MG63 (cell line): ENCODE data around the gene UBTD2. TPM values are rescaled to one million over a fixed set of nuclear protein-coding genes. Genes with fewer than 3 reads are reported as not detected.
"Not testable (repeated sequence)": the region's sequence is repeated elsewhere in the genome, so short reads cannot be mapped to it uniquely, and the experiment has no call there.

Experiments
- DNase-seq: peaks from one replicate; pipeline ENCODE4 v3.0.0-alpha.2; 2020
- H3K27me3 ChIP-seq: fragments of 250-450 bp; sonication (Bioruptor Pico); 2 replicates; pipeline ENCODE4 v1.5.1; 2020; ENCODE audit warnings: mild to moderate bottlenecking, moderate library complexity
- H3K36me3 ChIP-seq: fragments of 250-450 bp; sonication (Bioruptor Pico); 2 replicates; pipeline ENCODE4 v1.5.1; 2020; ENCODE audit warnings: mild to moderate bottlenecking, moderate library complexity
- H3K4me3 ChIP-seq: fragments of 250-450 bp; sonication (Bioruptor Pico); 2 replicates; pipeline ENCODE4 v1.5.1; 2020; ENCODE audit warnings: mild to moderate bottlenecking, moderate library complexity
- H3K9me3 ChIP-seq: fragments of 250-450 bp; sonication (Bioruptor Pico); 2 replicates; pipeline ENCODE4 v1.5.1; 2020; ENCODE audit warnings: mild to moderate bottlenecking, moderate library complexity
- total RNA-seq: library from RNA; depleted of rRNA; stranded (reverse); fragments of >200 nt; shearing (Covaris generic); gene quantifications from 2 replicates; pipeline ENCODE4 v1.2.3, GENCODE V29; 2014; ENCODE audit warnings: low replicate concordance

UBTD2 gene
- total RNA-seq, 1 experiment from 2014 or later = 28.8 TPM

- no peak for DNase-seq
- H3K27me3 ChIP-seq = no peaks in the 10 kb centered on the region
- peaks cover 21% of the 10 kb centered on the region for H3K36me3 ChIP-seq
- H3K4me3 ChIP-seq = no peak overlapping the region
- H3K9me3 ChIP-seq = no peaks in the 10 kb centered on the region
Measured at GRCh38 chr5:172235132-172235780, 48.3 kb downstream of the UBTD2 start.

GRCh38 chr5:172234031-172234430 lies 49.5 kb downstream of the UBTD2 start:
- no peak for DNase-seq

GRCh38 chr5:172229904-172230303 lies 53.7 kb downstream of the UBTD2 start:
- H3K27me3 ChIP-seq = no peaks in the 10 kb centered on the region
- DNase-seq = no peak
- H3K9me3 ChIP-seq = no peaks in the 10 kb centered on the region
- H3K36me3 ChIP-seq = peaks cover 33% of the 10 kb centered on the region
- no peak overlapping the region for H3K4me3 ChIP-seq

More at GRCh38 chr5:172234031-172234430, 49.5 kb downstream of the UBTD2 start:
- peaks cover 24% of the 10 kb centered on the region for H3K36me3 ChIP-seq
- no peak overlapping the region for H3K4me3 ChIP-seq
- H3K9me3 ChIP-seq = no peaks in the 10 kb centered on the region
- H3K27me3 ChIP-seq = no peaks in the 10 kb centered on the region

- Histone ChIP-seq H3K27me3 (no peaks in the 10 kb centered on the region), H3K36me3 (peaks cover 36% of the 10 kb centered on the region), H3K9me3 (peaks cover 1% of the 10 kb centered on the region; the same call in 1 of the 2 replicates), H3K4me3 (no peak overlapping the region)
- DNase-seq = no peak
Measured at GRCh38 chr5:172224996-172225395, 58.6 kb downstream of the UBTD2 start.

- Histone ChIP-seq H3K36me3 (peaks cover 43% of the 10 kb centered on the region), H3K4me3 (no peak overlapping the region), H3K27me3 (no peaks in the 10 kb centered on the region), H3K9me3 (peaks cover 9% of the 10 kb centered on the region)
- no peak for DNase-seq
Measured at GRCh38 chr5:172223901-172224873, 59.4 kb downstream of the UBTD2 start.

- H3K4me3 ChIP-seq = no peak overlapping the region
- H3K9me3 ChIP-seq = peaks cover 16% of the 10 kb centered on the region
- no peak for DNase-seq
- peaks cover 60% of the 10 kb centered on the region for H3K36me3 ChIP-seq
- no peaks in the 10 kb centered on the region for H3K27me3 ChIP-seq
Measured at GRCh38 chr5:172219296-172219695, 64.3 kb downstream of the UBTD2 start.

GRCh38 chr5:172216345-172216744 lies 67.2 kb downstream of the UBTD2 start:
- H3K9me3 ChIP-seq = peaks cover 16% of the 10 kb centered on the region
- peaks cover 56% of the 10 kb centered on the region for H3K36me3 ChIP-seq
- H3K27me3 ChIP-seq = no peaks in the 10 kb centered on the region
- peak; percentile 15 for DNase-seq
- H3K4me3 ChIP-seq = no peak overlapping the region

GRCh38 chr5:172213126-172213525 lies 70.4 kb downstream of the UBTD2 start:
- peaks cover 35% of the 10 kb centered on the region for H3K36me3 ChIP-seq
- DNase-seq = no peak
- 0 out of 2 replicates have a peak, but pooled peaks cover 2% of the 10 kb centered on the region for H3K9me3 ChIP-seq
- no peak overlapping the region for H3K4me3 ChIP-seq
- no peaks in the 10 kb centered on the region for H3K27me3 ChIP-seq

GRCh38 chr5:172211676-172212075 lies 71.9 kb downstream of the UBTD2 start:
- peaks cover 25% of the 10 kb centered on the region for H3K36me3 ChIP-seq
- H3K9me3 ChIP-seq = no peaks in the 10 kb centered on the region
- DNase-seq = no peak
- H3K27me3 ChIP-seq = no peaks in the 10 kb centered on the region
- H3K4me3 ChIP-seq = no peak overlapping the region

- H3K4me3 ChIP-seq = no peak overlapping the region
- no peaks in the 10 kb centered on the region for H3K9me3 ChIP-seq
- H3K27me3 ChIP-seq = no peaks in the 10 kb centered on the region
- DNase-seq = no peak
- peaks cover 16% of the 10 kb centered on the region for H3K36me3 ChIP-seq
Measured at GRCh38 chr5:172209714-172210113, 73.8 kb downstream of the UBTD2 start.

- Histone ChIP-seq H3K9me3 (no peaks in the 10 kb centered on the region), H3K4me3 (no peak overlapping the region), H3K27me3 (no peaks in the 10 kb centered on the region), H3K36me3 (peaks cover 11% of the 10 kb centered on the region)
- DNase-seq = no peak
Measured at GRCh38 chr5:172207511-172207910, 76.1 kb downstream of the UBTD2 start.

GRCh38 chr5:172205984-172206383 lies 77.6 kb downstream of the UBTD2 start:
- H3K9me3 ChIP-seq, H3K27me3 ChIP-seq, DNase-seq, H3K36me3 ChIP-seq, H3K4me3 ChIP-seq: not testable (repeated sequence)

- no peak for DNase-seq
- H3K27me3 ChIP-seq = no peaks in the 10 kb centered on the region
- H3K4me3 ChIP-seq = no peak overlapping the region
- peaks cover 5% of the 10 kb centered on the region; the same call in 1 of the 2 replicates for H3K9me3 ChIP-seq
- no peaks in the 10 kb centered on the region for H3K36me3 ChIP-seq
Measured at GRCh38 chr5:172200476-172200875, 83.1 kb downstream of the UBTD2 start.

GRCh38 chr5:172199446-172199845 lies 84.1 kb downstream of the UBTD2 start:
- DNase-seq = no peak
- H3K27me3 ChIP-seq = no peaks in the 10 kb centered on the region
- no peak overlapping the region for H3K4me3 ChIP-seq
- peaks cover 5% of the 10 kb centered on the region; the same call in 1 of the 2 replicates for H3K9me3 ChIP-seq
- no peaks in the 10 kb centered on the region for H3K36me3 ChIP-seq

GRCh38 chr5:172197775-172198174 lies 85.8 kb downstream of the UBTD2 start:
- H3K36me3 ChIP-seq, H3K4me3 ChIP-seq, H3K27me3 ChIP-seq, H3K9me3 ChIP-seq, DNase-seq: not testable (repeated sequence)

- Histone ChIP-seq H3K36me3 (no peaks in the 10 kb centered on the region), H3K9me3 (peaks cover 5% of the 10 kb centered on the region; the same call in 1 of the 2 replicates), H3K4me3 (no peak overlapping the region), H3K27me3 (no peaks in the 10 kb centered on the region)
- no peak for DNase-seq
Measured at GRCh38 chr5:172194985-172195774, 88.4 kb downstream of the UBTD2 start.

GRCh38 chr5:172193872-172194271 lies 89.7 kb downstream of the UBTD2 start, which contains the start of gene EFCAB9:
Gene EFCAB9 (plus strand): TSS chr5:172194172. CDS start chr5:172194173, 1 bp downstream.
- Histone ChIP-seq H3K9me3 (peaks cover 5% of the 10 kb centered on the region; the same call in 1 of the 2 replicates), H3K27me3 (no peaks in the 10 kb centered on the region), H3K4me3 (no peak within 1 kb of the TSS), H3K36me3 (no peaks in the 10 kb centered on the region)
- no peak for DNase-seq
